Activated naive CD8-positive, alpha-beta T cell treated with anti-CD3 and anti-CD28 coated beads, Interleukin-2, amount 50 U/mL, for 16 hours (primary cell): ENCODE data around the gene PLCH1.

ENCODE experiments used
- DNase-seq: peaks from one replicate; pipeline ENCODE4 v3.0.0-alpha.2; 2020; ENCODE audit warnings: low read depth, low spot score

The PLCH1 gene, protein sequence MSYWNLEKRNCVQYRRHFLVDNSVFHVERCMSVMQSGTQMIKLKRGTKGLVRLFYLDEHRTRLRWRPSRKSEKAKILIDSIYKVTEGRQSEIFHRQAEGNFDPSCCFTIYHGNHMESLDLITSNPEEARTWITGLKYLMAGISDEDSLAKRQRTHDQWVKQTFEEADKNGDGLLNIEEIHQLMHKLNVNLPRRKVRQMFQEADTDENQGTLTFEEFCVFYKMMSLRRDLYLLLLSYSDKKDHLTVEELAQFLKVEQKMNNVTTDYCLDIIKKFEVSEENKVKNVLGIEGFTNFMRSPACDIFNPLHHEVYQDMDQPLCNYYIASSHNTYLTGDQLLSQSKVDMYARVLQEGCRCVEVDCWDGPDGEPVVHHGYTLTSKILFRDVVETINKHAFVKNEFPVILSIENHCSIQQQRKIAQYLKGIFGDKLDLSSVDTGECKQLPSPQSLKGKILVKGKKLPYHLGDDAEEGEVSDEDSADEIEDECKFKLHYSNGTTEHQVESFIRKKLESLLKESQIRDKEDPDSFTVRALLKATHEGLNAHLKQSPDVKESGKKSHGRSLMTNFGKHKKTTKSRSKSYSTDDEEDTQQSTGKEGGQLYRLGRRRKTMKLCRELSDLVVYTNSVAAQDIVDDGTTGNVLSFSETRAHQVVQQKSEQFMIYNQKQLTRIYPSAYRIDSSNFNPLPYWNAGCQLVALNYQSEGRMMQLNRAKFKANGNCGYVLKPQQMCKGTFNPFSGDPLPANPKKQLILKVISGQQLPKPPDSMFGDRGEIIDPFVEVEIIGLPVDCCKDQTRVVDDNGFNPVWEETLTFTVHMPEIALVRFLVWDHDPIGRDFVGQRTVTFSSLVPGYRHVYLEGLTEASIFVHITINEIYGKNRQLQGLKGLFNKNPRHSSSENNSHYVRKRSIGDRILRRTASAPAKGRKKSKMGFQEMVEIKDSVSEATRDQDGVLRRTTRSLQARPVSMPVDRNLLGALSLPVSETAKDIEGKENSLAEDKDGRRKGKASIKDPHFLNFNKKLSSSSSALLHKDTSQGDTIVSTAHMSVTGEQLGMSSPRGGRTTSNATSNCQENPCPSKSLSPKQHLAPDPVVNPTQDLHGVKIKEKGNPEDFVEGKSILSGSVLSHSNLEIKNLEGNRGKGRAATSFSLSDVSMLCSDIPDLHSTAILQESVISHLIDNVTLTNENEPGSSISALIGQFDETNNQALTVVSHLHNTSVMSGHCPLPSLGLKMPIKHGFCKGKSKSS (N-terminal part only)

DNA sequence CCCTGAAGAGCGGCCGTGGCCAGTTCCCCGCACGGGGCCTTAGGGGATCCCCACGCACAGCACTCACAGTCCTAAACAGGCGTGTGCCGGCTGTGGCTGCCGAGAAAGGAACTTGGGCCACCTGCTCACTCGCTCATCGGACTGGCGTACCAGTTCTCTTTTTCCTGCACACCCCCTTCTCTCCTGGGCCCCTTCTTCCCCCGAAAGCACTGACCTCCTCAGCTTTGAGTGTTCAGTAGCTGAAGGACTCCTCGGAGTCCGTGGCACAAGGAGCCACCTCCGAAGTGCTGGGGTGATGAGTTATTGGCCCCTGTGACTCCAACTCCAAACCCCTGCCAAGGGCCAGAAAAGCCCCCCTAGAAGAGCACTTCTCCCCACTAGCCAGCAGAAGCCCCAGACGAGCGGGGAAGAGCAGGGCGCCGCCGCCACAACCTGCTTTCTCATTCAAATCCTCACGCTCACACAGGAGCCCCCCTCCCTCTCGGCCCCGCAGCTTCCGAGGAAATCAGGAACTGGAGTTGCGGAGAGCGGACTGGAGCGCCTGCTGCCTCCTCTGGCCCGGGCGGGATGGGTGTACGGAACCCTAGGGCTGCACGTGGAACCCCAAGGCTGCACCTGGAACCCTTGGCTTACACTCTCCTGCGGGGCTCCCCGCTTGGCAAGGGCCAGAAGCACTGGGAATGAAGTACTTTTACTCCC lies at the start of gene PLCH1:
PLCH1 (minus strand) TSS at position 446 of the 699 bp plus-strand sequence. CDS start 40,847 bp downstream, outside the sequence.
- no peak for DNase-seq

- no peak for DNase-seq
These were observed 47.7 kb upstream of the PLCH1 start for GRCh38 chr3:155792532-155792931.

GRCh38 chr3:155791190-155791589 lies 46.3 kb upstream of the PLCH1 start:
- no peak for DNase-seq

DNA sequence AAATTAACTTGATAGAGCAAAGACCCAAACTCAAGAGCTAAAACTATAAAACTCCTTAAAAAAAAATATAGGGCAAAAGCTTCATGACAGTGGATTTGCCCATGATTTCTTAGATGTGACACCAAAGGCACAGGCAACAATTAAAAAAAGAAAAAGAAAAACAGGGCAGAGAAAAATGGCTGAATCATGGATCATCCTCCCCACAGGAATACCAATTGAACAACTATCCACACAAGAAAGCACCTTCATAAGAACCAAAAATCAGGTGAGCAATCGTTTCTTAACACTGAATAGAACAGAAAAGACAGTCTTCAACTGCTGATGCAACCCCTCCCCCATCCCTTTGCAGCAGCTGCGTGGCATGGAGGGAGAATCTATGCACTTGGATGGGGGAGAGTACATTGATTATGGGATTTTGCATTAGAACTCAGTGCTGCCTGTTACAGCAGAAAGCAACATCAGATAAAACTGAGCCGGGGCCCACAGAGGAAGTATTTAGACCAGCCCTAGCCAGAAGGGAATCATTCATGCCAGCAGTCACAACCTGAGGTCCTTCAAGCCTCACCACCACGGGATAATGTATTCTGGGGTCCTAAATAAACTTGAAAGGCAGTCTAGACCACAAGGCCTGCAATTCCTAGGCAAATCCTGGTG lies 45.5 kb upstream of the PLCH1 start:
- no peak for DNase-seq

- no peak for DNase-seq
These were observed 40.9 kb upstream of the PLCH1 start for GRCh38 chr3:155785662-155786295.

- no peak for DNase-seq
These were observed 37.6 kb upstream of the PLCH1 start for GRCh38 chr3:155782390-155782953.

DNA sequence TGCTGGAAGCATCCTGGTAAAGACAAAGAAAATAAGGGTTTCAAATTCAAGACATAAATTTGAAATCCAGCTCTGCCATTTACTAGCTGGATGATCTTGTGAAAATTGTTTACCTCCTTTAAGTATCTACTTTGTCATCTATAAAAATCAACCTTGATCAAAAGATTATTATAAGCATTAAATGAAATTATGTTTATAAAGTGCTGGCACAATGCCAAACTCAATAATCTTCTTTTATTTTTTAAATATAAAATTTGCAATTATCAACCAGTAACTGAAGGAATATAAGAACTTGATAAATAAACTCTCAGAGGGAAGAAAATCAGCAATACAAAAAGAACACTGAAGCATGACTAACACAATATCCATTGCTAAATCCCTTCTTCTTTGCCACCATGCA lies 35.4 kb upstream of the PLCH1 start:
- DNase-seq = no peak

- DNase-seq = no peak
These were observed 33.6 kb upstream of the PLCH1 start for GRCh38 chr3:155778462-155778861.

DNA sequence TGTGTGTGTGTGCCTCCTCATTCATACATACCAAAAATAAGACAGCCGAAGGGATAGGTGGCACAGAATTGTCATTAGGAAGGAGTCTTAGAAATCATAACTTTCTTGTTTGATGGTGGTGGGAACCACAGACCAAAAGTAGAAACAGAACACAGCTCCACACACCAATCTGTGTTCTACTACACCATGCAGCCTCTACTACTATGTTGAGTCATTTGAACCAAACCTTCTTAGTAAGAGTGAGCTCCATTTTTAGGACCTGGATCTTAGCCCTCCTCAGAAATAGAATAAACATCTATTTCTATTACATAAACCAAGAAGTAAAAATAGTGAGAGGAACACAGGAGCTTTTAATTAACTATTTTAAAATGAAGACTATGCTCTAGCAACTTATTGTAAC lies 27.9 kb upstream of the PLCH1 start:
- no peak for DNase-seq

DNA sequence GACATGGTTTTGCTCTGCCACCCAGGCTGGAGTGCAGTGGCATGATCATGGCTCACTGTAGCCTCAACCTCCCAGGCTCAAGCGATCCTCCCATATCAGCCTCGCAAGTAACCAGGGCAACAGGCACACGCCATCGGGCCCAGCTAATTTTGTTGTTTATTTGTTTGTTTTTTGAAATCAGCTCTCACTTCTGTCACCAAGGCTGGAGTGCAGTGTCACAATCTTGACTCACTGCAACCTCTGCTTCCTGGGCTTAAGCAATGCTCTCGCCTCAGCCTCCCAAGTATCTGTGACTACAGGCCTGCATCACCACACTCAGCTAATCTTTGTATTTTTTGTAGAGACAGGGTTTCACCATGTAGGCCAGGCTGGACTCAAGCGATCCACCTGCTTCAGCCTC lies 26.3 kb upstream of the PLCH1 start:
- DNase-seq = no peak

DNA sequence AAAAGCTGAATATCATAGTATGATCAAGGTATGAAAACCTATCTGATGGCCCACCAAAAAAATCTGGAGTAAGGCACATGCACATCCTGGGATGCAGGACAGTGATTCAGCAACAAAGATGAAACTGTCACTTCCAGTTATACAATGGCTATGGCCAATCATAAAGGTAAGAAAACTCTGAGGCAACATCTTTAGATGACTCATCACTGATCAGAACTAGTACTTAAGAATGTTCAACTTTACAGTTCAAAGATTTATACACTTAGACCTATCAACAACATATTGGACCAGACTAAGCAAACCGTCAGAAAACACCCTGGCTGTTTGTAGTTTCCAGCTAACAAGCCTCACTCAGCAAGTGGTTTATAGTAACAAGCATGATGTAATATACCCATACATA lies 21.3 kb upstream of the PLCH1 start:
- no peak for DNase-seq

- no peak for DNase-seq
These were observed 19.1 kb upstream of the PLCH1 start for GRCh38 chr3:155763870-155764463.

- DNase-seq = no peak
These were observed 15.8 kb upstream of the PLCH1 start for GRCh38 chr3:155760653-155761052.

- no peak for DNase-seq
These were observed 12.7 kb upstream of the PLCH1 start for GRCh38 chr3:155757577-155757976.

GRCh38 chr3:155753038-155753639 lies 8.3 kb upstream of the PLCH1 start:
- no peak for DNase-seq

DNA sequence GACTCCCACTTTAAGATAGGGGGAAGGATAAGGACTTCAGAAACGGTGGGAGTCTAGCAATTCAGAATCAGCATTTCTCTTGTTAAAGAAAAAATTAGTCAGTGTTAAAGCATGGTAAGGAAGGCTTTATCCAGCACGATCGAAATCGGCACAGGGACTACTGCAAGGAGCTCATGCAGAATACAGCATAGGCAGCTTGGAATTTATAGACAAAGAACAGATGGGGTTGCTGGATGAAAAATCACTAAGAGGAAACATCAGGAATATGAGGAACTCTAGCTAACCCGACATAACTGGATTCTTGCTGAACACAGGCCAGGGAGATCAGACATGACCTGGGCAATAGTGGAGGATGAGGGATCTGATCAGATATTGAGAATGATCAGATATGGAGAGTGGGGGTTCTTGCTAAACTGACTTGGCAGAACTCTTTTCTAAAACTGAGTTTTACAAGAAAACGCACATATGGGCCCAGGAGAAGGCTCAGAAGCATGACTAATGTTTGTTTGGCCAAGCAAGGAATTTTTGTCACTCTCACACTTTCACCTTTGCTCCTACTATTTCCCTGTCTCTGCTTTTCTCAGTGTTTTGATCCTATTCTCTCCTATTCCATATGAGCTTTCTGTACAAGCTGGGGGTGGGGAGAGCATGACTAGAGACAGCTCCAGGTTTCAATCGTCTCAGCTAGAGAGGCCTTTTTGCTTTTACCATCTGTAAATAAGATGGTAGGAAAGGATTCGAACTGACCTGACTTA lies 3.9 kb upstream of the PLCH1 start:
- DNase-seq = no peak

- DNase-seq = no peak
These were observed 3.0 kb upstream of the PLCH1 start for GRCh38 chr3:155747946-155748290.

DNA sequence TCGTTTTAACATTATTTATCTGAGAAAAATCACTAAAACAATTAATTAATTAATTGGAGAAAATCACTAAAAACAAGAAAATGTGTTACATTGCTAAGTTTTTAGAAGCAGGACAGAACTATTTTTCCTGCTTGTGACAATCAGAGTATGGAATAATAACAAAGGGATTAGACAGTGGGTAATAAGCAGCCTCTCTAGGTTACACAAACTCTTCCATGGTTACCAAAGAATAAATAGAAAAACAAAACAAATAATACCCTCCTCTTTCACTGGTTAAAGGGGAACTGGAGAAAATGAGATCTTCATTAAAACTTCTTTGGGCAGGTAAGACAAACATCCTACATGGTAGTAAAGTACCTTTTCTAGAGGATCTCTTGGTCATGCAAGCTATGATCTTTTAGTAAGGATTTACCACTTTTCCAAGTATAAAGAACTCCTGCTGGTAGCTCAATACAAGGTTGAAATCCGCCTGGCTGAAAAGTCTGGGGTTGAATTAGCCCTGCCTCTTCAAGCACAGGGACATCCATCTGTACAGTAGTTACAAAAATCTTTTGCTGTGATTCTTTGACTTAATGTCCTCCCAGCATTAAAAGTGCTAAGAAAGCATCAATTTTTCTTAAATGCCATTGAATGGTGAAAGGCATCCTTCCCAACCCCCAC lies 2.5 kb upstream of the PLCH1 start:
- no peak for DNase-seq
